B cell (primary cell): Measurements from ENCODE around the gene LYRM9.

Experiments
- CTCF ChIP-seq: fragments of 200-600 bp; IDR thresholded peaks from one replicate; pipeline ENCODE4 v1.8.0; 2022; ENCODE audit warnings: antibody characterized with exemption, mild to moderate bottlenecking
- EZH2 ChIP-seq: IDR thresholded peaks from 2 replicates; pipeline ENCODE4 v1.6.1; 2012; ENCODE audit warnings: borderline replicate concordance, low read depth, mild to moderate bottlenecking, moderate library complexity, low read length; ENCODE audit not compliant: insufficient read depth, poor library complexity, severe bottlenecking

GRCh38 chr17:27940503-27941428, 47.6 kb upstream of the LYRM9 start:
- TF ChIP-seq CTCF (no peak), EZH2 (no peak)
